Endothelial cell of coronary artery (primary cell): ENCODE data around the gene GRM8. TPM values are rescaled to one million over a fixed set of nuclear protein-coding genes. Genes with fewer than 3 reads are reported as not detected.

Experiments used
- total RNA-seq: library from RNA; depleted of rRNA; stranded (reverse); fragments of >200 nt; gene quantifications from 2 replicates; pipeline ENCODE4 v1.2.3, GENCODE V29; 2014

GRM8 gene
- 0.09 TPM in 1 of 2 replicates, not detected in the other for total RNA-seq

GRCh38 chr7:127252778-127253280, at the start of gene GRM8:
GRM8 (minus strand) TSS chr7:127252941.

Other genes starting within 250 kb of the GRM8 start
- 8.5 and 13.1 TPM in 2 replicates for gene ZNF800, start 139.8 kb upstream of the GRM8 start, total RNA-seq